Stimulated activated CD4-positive, alpha-beta T cell treated with anti-CD3 and anti-CD28 coated beads, Interleukin-15, amount 100 ng/mL, for 48 hours (primary cell): ENCODE measurements around the gene PTGR3.
"Not testable (repeated sequence)": the region's sequence is repeated elsewhere in the genome, so short reads cannot be mapped to it uniquely, and the experiment has no call there.

ENCODE experiments used
- DNase-seq, 2 donors: peaks; one replicate each; pipeline ENCODE4 v3.0.0-alpha.2; 2020; ENCODE audit warnings: low read depth in 2 of 2

The PTGR3 gene

GRCh38 chr18:75203416-75204268 is 5.3 kb downstream of the PTGR3 start:
- DNase-seq = no peak

GRCh38 chr18:75202696-75203365 is 6.1 kb downstream of the PTGR3 start:
- no peak for DNase-seq

- no peak for DNase-seq
Observed at GRCh38 chr18:75201282-75202270, 7.4 kb downstream of the PTGR3 start.

GRCh38 chr18:75200605-75201280 is 8.2 kb downstream of the PTGR3 start:
- no peak for DNase-seq

- no peak for DNase-seq
Observed at GRCh38 chr18:75200071-75200470, 8.9 kb downstream of the PTGR3 start.

- no peak for DNase-seq
Observed at GRCh38 chr18:75199327-75199726, 9.6 kb downstream of the PTGR3 start.

GRCh38 chr18:75198036-75198435 is 10.9 kb downstream of the PTGR3 start:
- no peak for DNase-seq

GRCh38 chr18:75192899-75193298 is 16.0 kb downstream of the PTGR3 start:
- DNase-seq = no peak

GRCh38 chr18:75189696-75190095 is 19.2 kb downstream of the PTGR3 start:
- DNase-seq = no peak

GRCh38 chr18:75187702-75188101 is 21.2 kb downstream of the PTGR3 start:
- DNase-seq = not testable (repeated sequence)

GRCh38 chr18:75185460-75185859 is 23.5 kb downstream of the PTGR3 start:
- DNase-seq = no peak

GRCh38 chr18:75183973-75184493 is 24.9 kb downstream of the PTGR3 start:
- DNase-seq = no peak

GRCh38 chr18:75183524-75183923 is 25.4 kb downstream of the PTGR3 start:
- DNase-seq = no peak

GRCh38 chr18:75179819-75180600 is 28.9 kb downstream of the PTGR3 start:
- no peak for DNase-seq

GRCh38 chr18:75178376-75178775 is 30.6 kb downstream of the PTGR3 start:
- DNase-seq = no peak

- no peak for DNase-seq
Observed at GRCh38 chr18:75176849-75177248, 32.1 kb downstream of the PTGR3 start.

GRCh38 chr18:75173738-75174137 is 35.2 kb downstream of the PTGR3 start:
- no peak for DNase-seq

- DNase-seq = no peak
Observed at GRCh38 chr18:75173125-75173432, 35.9 kb downstream of the PTGR3 start.

GRCh38 chr18:75172299-75173124 is 36.4 kb downstream of the PTGR3 start:
- no peak for DNase-seq

- DNase-seq = no peak
Observed at GRCh38 chr18:75170916-75171315, 38.0 kb downstream of the PTGR3 start.
